ENCODE results near the gene PRICKLE2.

GRCh38 chr3:64133987-64134386 lies 91.3 kb downstream of the PRICKLE2 start:
- TF ChIP-seq, protein P1, sequence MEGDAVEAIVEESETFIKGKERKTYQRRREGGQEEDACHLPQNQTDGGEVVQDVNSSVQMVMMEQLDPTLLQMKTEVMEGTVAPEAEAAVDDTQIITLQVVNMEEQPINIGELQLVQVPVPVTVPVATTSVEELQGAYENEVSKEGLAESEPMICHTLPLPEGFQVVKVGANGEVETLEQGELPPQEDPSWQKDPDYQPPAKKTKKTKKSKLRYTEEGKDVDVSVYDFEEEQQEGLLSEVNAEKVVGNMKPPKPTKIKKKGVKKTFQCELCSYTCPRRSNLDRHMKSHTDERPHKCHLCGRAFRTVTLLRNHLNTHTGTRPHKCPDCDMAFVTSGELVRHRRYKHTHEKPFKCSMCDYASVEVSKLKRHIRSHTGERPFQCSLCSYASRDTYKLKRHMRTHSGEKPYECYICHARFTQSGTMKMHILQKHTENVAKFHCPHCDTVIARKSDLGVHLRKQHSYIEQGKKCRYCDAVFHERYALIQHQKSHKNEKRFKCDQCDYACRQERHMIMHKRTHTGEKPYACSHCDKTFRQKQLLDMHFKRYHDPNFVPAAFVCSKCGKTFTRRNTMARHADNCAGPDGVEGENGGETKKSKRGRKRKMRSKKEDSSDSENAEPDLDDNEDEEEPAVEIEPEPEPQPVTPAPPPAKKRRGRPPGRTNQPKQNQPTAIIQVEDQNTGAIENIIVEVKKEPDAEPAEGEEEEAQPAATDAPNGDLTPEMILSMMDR (IDR thresholded peaks at IDR 0.05), result no peak
- TF ChIP-seq ZFX (IDR thresholded peaks at IDR 0.05; ENCODE audit: borderline replicate concordance), result no peak
